Measurements from ENCODE around the gene FGF7.
"Not testable (repeated sequence)": the region's sequence is repeated elsewhere in the genome, so short reads cannot be mapped to it uniquely, and the experiment has no call there.

Gene FGF7

DNA sequence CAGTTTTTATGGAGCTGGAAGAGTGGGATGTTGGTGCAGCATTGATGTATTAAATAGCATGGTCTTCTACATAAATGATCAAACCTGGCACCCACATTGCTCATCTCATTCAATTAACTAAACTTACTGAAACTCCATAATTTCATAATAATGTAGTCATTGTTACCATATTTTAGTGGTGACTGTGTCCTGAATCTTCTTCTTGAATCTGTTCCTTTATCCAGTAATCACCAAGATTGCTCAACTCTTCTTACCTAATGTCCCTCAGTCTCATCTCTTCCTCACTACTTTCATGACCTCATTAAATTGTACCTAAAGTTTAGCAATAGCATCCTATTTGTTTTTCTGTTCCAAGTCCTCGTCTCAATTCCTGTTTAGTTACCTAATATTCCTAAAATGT, 69.8 kb downstream of the FGF7 start:
- DNase-seq (ENCODE audit: low spot score) = no peak

DNA sequence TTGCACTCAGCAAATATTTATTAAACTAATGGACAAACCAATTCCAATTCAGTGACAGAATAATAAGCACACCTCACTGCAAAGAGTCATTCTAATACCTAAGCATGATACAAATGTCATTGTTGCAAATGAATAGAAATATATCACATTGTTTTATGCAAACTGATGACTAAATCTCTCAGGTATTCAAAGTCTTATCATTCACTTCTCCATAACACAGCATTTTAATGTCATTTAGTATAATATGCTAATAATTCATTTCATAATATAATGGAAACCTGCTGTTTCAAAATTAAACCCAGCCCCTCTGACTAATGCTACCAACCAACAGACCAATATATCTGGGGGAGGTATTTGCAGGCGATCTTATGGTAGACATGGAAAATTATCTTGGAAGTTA, 71.8 kb downstream of the FGF7 start:
- DNase-seq (ENCODE audit: low spot score) = no peak

DNA sequence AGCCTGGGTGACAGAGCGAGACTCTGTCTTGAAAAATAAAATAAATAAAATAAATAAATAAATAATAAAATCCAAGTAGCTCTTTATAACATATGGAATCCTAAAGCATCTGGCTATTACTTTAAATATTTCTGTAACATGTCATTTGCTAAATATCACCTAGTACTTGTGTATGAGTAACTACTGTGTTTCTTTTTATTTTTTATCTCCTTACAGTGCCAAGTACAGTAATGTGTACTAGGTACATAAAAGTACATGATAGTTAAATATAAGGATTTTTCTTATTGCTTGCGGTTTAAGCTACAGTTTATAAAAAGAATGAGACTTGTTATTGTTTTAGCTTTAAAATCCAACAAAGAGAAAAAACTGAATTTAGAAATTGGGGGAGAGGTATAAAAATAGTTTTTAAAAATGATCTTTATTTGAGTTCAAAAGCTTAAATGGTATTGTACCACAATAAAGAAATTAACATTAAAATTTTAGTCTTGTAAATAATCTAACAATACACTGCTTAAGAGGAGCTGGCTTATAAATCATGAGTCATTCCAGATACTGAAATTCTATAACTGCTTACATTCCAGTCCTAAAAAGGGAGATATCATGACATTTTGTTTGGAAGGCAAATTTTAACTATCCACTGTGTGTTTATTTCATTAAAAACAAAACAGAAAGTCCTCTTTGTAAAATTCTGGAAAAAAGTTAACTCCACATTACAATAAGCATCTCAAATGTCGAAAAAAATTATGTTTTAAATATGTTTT, 73.1 kb downstream of the FGF7 start:
- no peak for DNase-seq (ENCODE audit: low spot score)

DNA sequence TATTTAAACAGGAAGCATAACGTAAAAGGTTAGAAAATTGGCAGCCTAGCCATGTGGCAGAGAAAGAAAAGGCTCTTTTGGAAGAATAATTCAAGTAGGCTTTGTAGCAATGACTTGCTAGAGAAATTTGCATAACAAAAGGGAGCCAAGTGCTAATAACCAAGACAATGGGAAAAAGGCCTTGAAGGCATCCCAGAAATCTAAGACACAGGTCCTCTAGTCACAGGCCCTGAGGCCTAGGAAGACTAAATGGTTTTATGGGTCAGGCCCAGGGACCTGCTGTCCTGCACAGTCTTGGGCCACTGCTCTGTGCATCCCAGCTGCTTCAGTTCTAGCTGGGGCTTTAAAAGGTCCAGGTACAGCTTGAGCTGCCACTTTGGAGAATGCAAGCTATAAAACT, 78.5 kb downstream of the FGF7 start:
- DNase-seq (ENCODE audit: low spot score) = no peak

DNA sequence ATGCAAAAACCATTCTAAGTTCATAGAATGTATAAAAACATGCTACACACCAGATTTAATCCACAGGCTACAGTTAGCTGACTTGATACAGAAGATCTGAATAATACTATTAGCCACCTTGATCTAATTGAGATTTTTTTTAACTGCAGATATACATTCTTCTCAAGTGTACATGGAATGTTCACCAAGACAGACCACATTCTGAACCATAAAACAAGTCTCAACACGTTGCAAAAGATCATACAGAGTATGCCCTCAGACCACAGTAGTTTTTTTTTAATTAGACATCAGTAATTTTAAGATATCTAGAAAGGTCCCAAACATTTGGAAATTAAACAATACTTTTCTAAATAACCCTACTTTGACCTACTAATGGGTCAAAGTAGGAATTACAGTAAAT, 83.3 kb downstream of the FGF7 start:
- no peak for DNase-seq (ENCODE audit: low spot score)

DNA sequence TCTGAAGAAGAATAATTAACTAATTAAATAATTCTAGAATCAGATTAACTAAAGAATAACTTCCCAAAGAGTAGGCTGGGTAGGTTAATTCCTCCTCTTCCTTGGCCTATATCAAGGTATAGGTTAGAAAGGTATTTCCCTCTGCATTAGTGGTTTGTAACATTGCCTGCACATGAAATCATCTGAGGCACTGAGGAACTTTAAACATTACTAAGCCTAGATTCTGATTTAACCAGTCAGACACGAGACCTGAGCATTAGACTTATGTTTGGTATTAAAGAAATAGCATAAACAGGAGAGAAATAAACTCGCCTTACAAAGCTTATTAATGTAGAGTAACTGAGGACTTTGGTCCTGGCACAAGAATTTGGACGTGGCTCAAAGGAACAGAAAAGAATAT, 84.2 kb downstream of the FGF7 start:
- DNase-seq (ENCODE audit: low spot score) = no peak

DNA sequence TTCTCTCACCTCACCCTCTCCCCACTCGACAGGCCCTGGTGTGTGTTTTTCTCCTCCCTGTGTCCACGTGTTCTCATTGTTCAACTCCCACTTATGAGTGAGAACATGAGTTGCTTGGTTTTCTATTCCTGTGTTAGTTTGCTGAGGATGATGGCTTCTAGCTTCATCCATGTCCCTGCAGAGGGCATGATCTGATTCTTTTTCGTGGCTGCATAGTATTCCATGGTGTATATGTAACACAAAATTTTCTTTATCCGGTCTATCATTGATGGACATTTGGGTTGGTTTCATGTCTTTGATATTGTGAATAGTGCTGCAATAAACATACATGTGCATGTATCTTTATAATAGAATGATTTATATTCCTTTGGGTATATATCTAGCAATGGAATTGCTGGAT, 89.7 kb downstream of the FGF7 start:
- DNase-seq (ENCODE audit: low spot score) = not testable (repeated sequence)

DNA sequence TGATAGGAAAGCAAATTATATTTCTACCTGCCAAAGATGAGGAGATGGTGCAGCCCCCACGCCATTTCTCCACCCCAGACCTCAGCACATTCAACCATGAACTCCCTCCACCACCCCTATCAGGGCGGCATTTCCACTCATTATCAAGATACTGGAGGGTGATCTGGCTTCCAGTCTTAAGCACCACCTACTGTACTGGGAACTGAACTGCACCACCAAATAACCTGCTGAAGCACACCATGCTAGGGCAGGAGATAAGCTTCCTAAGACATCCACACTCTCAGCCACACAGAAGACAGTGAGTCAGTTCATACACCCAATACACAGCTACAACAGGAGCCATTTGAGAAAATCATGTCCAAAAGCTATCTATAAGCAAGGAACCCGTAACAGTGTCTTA, 98.8 kb downstream of the FGF7 start:
- DNase-seq (ENCODE audit: low spot score) = peak; percentile 14

DNA sequence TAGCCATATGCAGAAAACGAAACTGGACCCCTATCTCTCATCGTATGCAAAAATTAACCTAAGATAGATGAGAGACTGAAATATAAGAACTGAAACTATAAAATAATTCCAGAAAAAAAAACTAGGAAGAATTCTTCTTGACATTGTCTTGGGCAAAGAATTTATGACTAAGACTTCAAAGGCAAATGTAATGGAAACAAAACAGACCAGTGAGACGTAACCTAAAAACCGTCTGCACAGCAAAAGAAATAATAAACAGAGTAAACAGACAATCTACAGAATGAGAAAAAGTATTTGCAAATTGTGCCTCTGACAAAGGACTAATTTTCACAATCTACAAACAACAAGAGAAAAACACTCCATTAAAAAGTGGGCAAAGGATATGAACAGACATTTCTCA, 105.2 kb downstream of the FGF7 start:
- no peak for DNase-seq (ENCODE audit: low spot score)

DNA sequence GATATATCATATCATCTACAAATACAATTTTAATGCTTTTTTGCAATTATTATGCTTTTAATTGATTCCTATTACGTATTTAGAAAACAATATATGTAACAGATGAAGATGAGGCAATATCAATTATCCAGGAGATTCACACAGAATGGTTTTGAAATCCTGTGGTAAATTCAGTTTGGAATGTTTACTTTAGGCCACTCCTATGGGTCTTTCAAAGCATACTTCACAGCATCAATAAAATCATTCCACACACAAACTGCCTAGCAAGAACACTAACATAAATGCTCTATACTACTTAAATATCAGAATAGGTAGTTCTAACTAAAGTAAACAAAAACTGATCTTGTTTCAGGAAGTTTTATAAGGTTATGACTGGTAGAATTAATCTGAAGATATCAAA, 107.0 kb downstream of the FGF7 start:
- DNase-seq (ENCODE audit: low spot score) = no peak
